Gastrocnemius medialis (tissue), 4 donors: Measurements from ENCODE around the gene SEMA5B.

Experiments
- POLR2A ChIP-seq, 2 donors: fragments of 450-650 bp; IDR thresholded peaks; one replicate each; pipeline ENCODE4 v1.6.1; 2017; ENCODE audit warnings: antibody characterized with exemption in 2 of 2, mild to moderate bottlenecking in 2 of 2, moderate library complexity in 2 of 2
- TF ChIP-seq, protein P1 (sequence below), 5 experiments: fragments of 450-650 bp in 3 of 5; fragments of 200-600 bp in 2 of 5; sonication (generic) in 2 of 5; IDR thresholded peaks in 4 of 5; conservative IDR thresholded peaks in 1 of 5; 1 replicate in 4 of 5; 2 replicates in 1 of 5; pipeline ENCODE4 v1.5.1; 2016 to 2019; ENCODE audit warnings: antibody characterized with exemption in 5 of 5, mild to moderate bottlenecking in 3 of 5, moderate library complexity in 3 of 5

DNA sequence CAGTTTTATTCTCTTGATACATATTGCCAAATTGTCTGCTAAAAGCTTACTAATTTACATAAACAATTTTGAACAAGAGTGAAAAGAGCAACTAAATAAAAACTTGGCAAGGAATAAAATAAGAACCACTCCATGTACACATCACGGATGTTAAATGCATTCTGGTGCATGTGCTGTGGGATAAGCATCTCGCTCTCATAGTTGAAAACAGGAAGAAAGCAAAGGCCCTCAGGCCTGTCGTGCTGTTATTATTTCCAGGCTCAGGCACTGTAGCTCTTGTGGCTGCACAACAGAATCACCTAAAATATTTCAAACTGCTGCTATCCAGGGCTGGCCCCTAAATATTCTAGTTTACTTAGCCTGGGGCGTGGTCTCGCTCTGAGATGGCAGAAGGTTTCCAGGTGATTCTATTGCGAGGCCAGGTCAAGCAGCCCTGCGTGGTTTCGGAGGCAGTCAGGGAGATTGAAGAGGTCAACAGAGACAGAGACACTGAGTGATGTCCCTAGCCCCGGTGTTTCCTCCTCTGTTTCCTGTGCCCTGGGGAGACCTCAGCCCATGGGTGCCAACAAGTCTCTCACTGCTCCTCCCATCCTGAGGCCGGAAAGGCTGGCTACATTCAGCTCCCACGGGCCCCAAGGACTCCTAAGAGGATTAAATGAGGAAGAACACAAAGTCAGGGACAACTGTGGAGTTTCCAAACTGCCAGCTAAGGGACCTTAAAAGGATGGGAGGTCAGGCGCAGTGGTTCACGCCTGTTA lies 21.1 kb upstream of the SEMA5B start:
- TF ChIP-seq POLR2A (IDR thresholded peaks at IDR 0.05) = no peak
- TF ChIP-seq, protein P1, sequence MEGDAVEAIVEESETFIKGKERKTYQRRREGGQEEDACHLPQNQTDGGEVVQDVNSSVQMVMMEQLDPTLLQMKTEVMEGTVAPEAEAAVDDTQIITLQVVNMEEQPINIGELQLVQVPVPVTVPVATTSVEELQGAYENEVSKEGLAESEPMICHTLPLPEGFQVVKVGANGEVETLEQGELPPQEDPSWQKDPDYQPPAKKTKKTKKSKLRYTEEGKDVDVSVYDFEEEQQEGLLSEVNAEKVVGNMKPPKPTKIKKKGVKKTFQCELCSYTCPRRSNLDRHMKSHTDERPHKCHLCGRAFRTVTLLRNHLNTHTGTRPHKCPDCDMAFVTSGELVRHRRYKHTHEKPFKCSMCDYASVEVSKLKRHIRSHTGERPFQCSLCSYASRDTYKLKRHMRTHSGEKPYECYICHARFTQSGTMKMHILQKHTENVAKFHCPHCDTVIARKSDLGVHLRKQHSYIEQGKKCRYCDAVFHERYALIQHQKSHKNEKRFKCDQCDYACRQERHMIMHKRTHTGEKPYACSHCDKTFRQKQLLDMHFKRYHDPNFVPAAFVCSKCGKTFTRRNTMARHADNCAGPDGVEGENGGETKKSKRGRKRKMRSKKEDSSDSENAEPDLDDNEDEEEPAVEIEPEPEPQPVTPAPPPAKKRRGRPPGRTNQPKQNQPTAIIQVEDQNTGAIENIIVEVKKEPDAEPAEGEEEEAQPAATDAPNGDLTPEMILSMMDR (IDR thresholded peaks at IDR 0.05 in 4 of 5, conservative IDR thresholded peaks at IDR 0.05 in 1 of 5) = no peak
